H9 (cell line): ENCODE data around the gene FGF10. TPM values are rescaled to one million over a fixed set of nuclear protein-coding genes. Genes with fewer than 3 reads are reported as not detected.

Experiments
- DNase-seq: peaks from one replicate; pipeline ENCODE4 v3.0.0-alpha.2; 2017
- H2AFZ ChIP-seq: one replicate; pipeline ENCODE4 v1.6.1; 2013; ENCODE audit warnings: mild to moderate bottlenecking, low read length, control low read depth, moderate library complexity
- H2AK5ac ChIP-seq: 2 replicates; pipeline ENCODE4 v1.6.1; 2013; ENCODE audit warnings: low read length, control low read depth, mixed read lengths; ENCODE audit not compliant: insufficient read length
- H2BK120ac ChIP-seq: one replicate; pipeline ENCODE4 v1.6.1; 2013; ENCODE audit warnings: low read depth, mild to moderate bottlenecking, low read length, control low read depth, inconsistent platforms; ENCODE audit not compliant: poor library complexity, severe bottlenecking
- H2BK12ac ChIP-seq: 2 replicates; pipeline ENCODE4 v1.6.1; 2013; ENCODE audit warnings: low read length, control low read depth, mixed read lengths, low read depth; ENCODE audit not compliant: insufficient read length
- H2BK15ac ChIP-seq: 2 replicates; pipeline ENCODE4 v1.6.1; 2013; ENCODE audit warnings: low read depth, low read length, control low read depth
- H2BK20ac ChIP-seq: one replicate; pipeline ENCODE4 v1.6.1; 2013; ENCODE audit warnings: low read depth, mild to moderate bottlenecking, low read length, control low read depth, inconsistent platforms; ENCODE audit not compliant: poor library complexity, severe bottlenecking
- H2BK5ac ChIP-seq: 2 replicates; pipeline ENCODE4 v1.6.1; 2013; ENCODE audit warnings: low read length, control low read depth, mixed read lengths; ENCODE audit not compliant: insufficient read length
- H3K14ac ChIP-seq: 2 replicates; pipeline ENCODE4 v1.6.1; 2013; ENCODE audit warnings: low read length, control low read depth; ENCODE audit not compliant: insufficient read depth
- H3K18ac ChIP-seq: 2 replicates; pipeline ENCODE4 v1.6.1; 2013; ENCODE audit warnings: low read depth, mild to moderate bottlenecking, mixed read lengths, low read length, control low read depth; ENCODE audit not compliant: insufficient read length
- H3K23ac ChIP-seq: 2 replicates; pipeline ENCODE4 v1.6.1; 2013; ENCODE audit warnings: low read length, control low read depth, mixed read lengths, low read depth; ENCODE audit not compliant: insufficient read length
- H3K23me2 ChIP-seq: 2 replicates; pipeline ENCODE4 v1.6.1; 2013; ENCODE audit warnings: low read depth, mild to moderate bottlenecking, mixed read lengths, low read length, control low read depth; ENCODE audit not compliant: insufficient read length, poor library complexity, severe bottlenecking
- H3K27ac ChIP-seq: 2 replicates; pipeline ENCODE4 v1.5.1; 2013; ENCODE audit warnings: low read length, control low read depth, mixed read lengths, low read depth; ENCODE audit not compliant: insufficient read length
- H3K27me3 ChIP-seq: 2 replicates; pipeline ENCODE4 v1.6.1; 2013; ENCODE audit warnings: low read length, control low read depth, inconsistent platforms; ENCODE audit not compliant: insufficient read depth
- H3K4ac ChIP-seq: 2 replicates; pipeline ENCODE4 v1.6.1; 2013; ENCODE audit warnings: low read depth, mild to moderate bottlenecking, control low read depth, inconsistent platforms, low read length, moderate library complexity
- H3K4me1 ChIP-seq: 2 replicates; pipeline ENCODE4 v1.6.1; 2013; ENCODE audit warnings: low read length, control low read depth, inconsistent platforms; ENCODE audit not compliant: insufficient read depth
- H3K4me2 ChIP-seq: 2 replicates; pipeline ENCODE4 v1.6.1; 2013; ENCODE audit warnings: low read length, control low read depth, mixed read lengths; ENCODE audit not compliant: insufficient read length, insufficient read depth
- H3K56ac ChIP-seq: 2 replicates; pipeline ENCODE4 v1.6.1; 2013; ENCODE audit warnings: low read depth, mild to moderate bottlenecking, mixed read lengths, low read length, control low read depth; ENCODE audit not compliant: insufficient read length
- H3K79me1 ChIP-seq: 2 replicates; pipeline ENCODE4 v1.6.1; 2013; ENCODE audit warnings: low read depth, mild to moderate bottlenecking, moderate library complexity, low read length, control low read depth, inconsistent platforms; ENCODE audit not compliant: insufficient read depth, poor library complexity, severe bottlenecking
- H3K79me2 ChIP-seq: 2 replicates; pipeline ENCODE4 v1.6.1; 2013; ENCODE audit warnings: low read length, control low read depth, inconsistent platforms; ENCODE audit not compliant: insufficient read depth
- H3K9ac ChIP-seq: 2 replicates; pipeline ENCODE4 v1.6.1; 2013; ENCODE audit warnings: low read length, control low read depth, mixed read lengths; ENCODE audit not compliant: insufficient read length; ENCODE audit errors: extremely low read depth
- H3K9me3 ChIP-seq: one replicate; pipeline ENCODE4 v1.6.1; 2013; ENCODE audit warnings: low read depth, low read length, inconsistent platforms; ENCODE audit not compliant: control insufficient read depth
- H3T11ph ChIP-seq: one replicate; pipeline ENCODE4 v1.6.1; 2013; ENCODE audit warnings: mild to moderate bottlenecking, low read length, control low read depth, inconsistent platforms
- H4K20me1 ChIP-seq: one replicate; pipeline ENCODE4 v1.6.1; 2013; ENCODE audit not compliant: control insufficient read depth, insufficient read length, insufficient read depth
- H4K5ac ChIP-seq: 2 replicates; pipeline ENCODE4 v1.6.1; 2013; ENCODE audit warnings: low read depth, mild to moderate bottlenecking, mixed read lengths, low read length, control low read depth; ENCODE audit not compliant: insufficient read length
- H4K8ac ChIP-seq: replicated peaks from 2 replicates; pipeline ENCODE4 v1.6.1; 2013; ENCODE audit warnings: low read length, control low read depth, mixed read lengths, low read depth; ENCODE audit not compliant: insufficient read length
- H4K91ac ChIP-seq: 2 replicates; pipeline ENCODE4 v1.6.1; 2013; ENCODE audit warnings: low read depth, mild to moderate bottlenecking, moderate library complexity, mixed read lengths, low read length, control low read depth; ENCODE audit not compliant: insufficient read length
- H3K27ac Mint-ChIP-seq, 3 experiments: 2 replicates in 2 of 3; 3 replicates in 1 of 3; pipeline ENCODE4 v1.8.0; 2020 to 2021; ENCODE audit warnings: mixed read lengths in 3 of 3, mild to moderate bottlenecking in 1 of 3, moderate library complexity in 1 of 3
- H3K27me3 Mint-ChIP-seq: 2 replicates; pipeline ENCODE4 v1.8.0; 2021; ENCODE audit warnings: low read depth, mild to moderate bottlenecking, moderate library complexity, mixed read lengths
- H3K36me3 Mint-ChIP-seq, 3 experiments: 2 replicates in 2 of 3; 3 replicates in 1 of 3; pipeline ENCODE4 v1.8.0; 2020 to 2021; ENCODE audit warnings: low read depth in 3 of 3, mixed read lengths in 3 of 3; ENCODE audit not compliant: insufficient read depth in 1 of 3
- H3K4me1 Mint-ChIP-seq, 2 experiments: 2 replicates each; pipeline ENCODE4 v1.8.0; 2020; ENCODE audit warnings: mixed read lengths in 2 of 2
- H3K4me3 Mint-ChIP-seq, 2 experiments: 2 replicates in 1 of 2; 3 replicates in 1 of 2; pipeline ENCODE4 v1.8.0; 2020 to 2021; ENCODE audit warnings: mild to moderate bottlenecking in 2 of 2, mixed read lengths in 2 of 2, moderate library complexity in 1 of 2
- H3K9me3 Mint-ChIP-seq, 2 experiments: 2 replicates in 1 of 2; 3 replicates in 1 of 2; pipeline ENCODE4 v1.8.0; 2020; ENCODE audit warnings: mild to moderate bottlenecking in 2 of 2, mixed read lengths in 2 of 2, moderate library complexity in 1 of 2
- CTCF ChIP-seq: fragments of 200-600 bp; sonication (generic); conservative IDR thresholded peaks from 3 replicates; pipeline ENCODE4 v1.8.0; 2021; ENCODE audit warnings: antibody characterized with exemption, mild to moderate bottlenecking
- WGBS: extraction: QIAGEN DNeasy Blood & Tissue Kit; methylation state at CpG from one replicate; pipeline ENCODE4 v1.1.7; 2013; ENCODE audit warnings: missing lambda C conversion rate, low lambda C conversion rate, mixed read lengths; ENCODE audit not compliant: insufficient read length; ENCODE audit errors: extremely low coverage; 5-methylcytosine and 5-hydroxymethylcytosine counted together
- total RNA-seq: library from RNA; stranded (reverse); gene quantifications from 2 replicates; pipeline ENCODE4 v1.2.1, GENCODE V29; 2021

The FGF10 gene
- total RNA-seq, 1 experiment from 2014 or later: not detected

- no CpG with 5 or more reads among the region's 4 CpGs for WGBS
- Histone ChIP-seq H2AK5ac (no peak overlapping the region), H3K79me2 (no peaks in the 10 kb centered on the region), H3K27me3 (no peaks in the 10 kb centered on the region), H3K9ac (no peak overlapping the region), H2BK15ac (no peak overlapping the region), H3K18ac (no peak overlapping the region), H3K56ac (no peak overlapping the region), H2AFZ (no peak overlapping the region), H4K8ac (no peak overlapping the region), H3T11ph (no peak overlapping the region), H3K27ac (no peak overlapping the region), H3K23ac (no peak overlapping the region), H3K23me2 (no peaks in the 10 kb centered on the region), H4K20me1 (no peaks in the 10 kb centered on the region), H3K4ac (no peak overlapping the region), H2BK120ac (no peak overlapping the region), H3K9me3 (no peaks in the 10 kb centered on the region), H2BK12ac (no peak overlapping the region), H3K79me1 (no peaks in the 10 kb centered on the region), H4K5ac (no peak overlapping the region), H2BK5ac (no peak overlapping the region), H3K4me2 (no peak overlapping the region), H4K91ac (no peak overlapping the region), H3K4me1 (no peaks in the 10 kb centered on the region), H3K14ac (no peak overlapping the region), H2BK20ac (no peak overlapping the region)
- H3K4me3 Mint-ChIP-seq: no peak overlapping the region
- H3K27ac Mint-ChIP-seq: no peak overlapping the region
- H3K27me3 Mint-ChIP-seq: no peaks in the 10 kb centered on the region
- H3K36me3 Mint-ChIP-seq: no peaks in the 10 kb centered on the region
- TF ChIP-seq CTCF: no peak
- H3K4me1 Mint-ChIP-seq: peaks cover 0 to 4% of the 10 kb centered on the region in 2 experiments; a peak in 1 of 4 replicates
- peaks cover 0 to 3% of the 10 kb centered on the region in 2 experiments; a peak in 3 of 5 replicates for H3K9me3 Mint-ChIP-seq
- no peak for DNase-seq
Measured at GRCh38 chr5:44372028-44372427, 17.2 kb downstream of the FGF10 start.
